ENCODE data around the gene KEL.

- no peak for TF ChIP-seq CTCF (IDR thresholded peaks at IDR 0.05)
- no peak for TF ChIP-seq POLR2A (IDR thresholded peaks at IDR 0.05)
These were observed 21.7 kb upstream of the KEL start for GRCh38 chr7:142983825-142984224.
